Nephron progenitor cell (in vitro differentiated cells): Measurements from ENCODE around the gene PLK5.
A peak's percentile ranks its signal among the peaks of the same experiment; 100 is the strongest.

ENCODE experiments used
- DNase-seq: peaks from one replicate; pipeline ENCODE4 v3.0.0; 2021
- H3K27ac Mint-ChIP-seq: 2 replicates; pipeline ENCODE4 v1.8.0; 2021; ENCODE audit warnings: mild to moderate bottlenecking, moderate library complexity, mixed read lengths
- H3K27me3 Mint-ChIP-seq: 2 replicates; pipeline ENCODE4 v1.8.0; 2021; ENCODE audit warnings: mild to moderate bottlenecking, low read depth, mixed read lengths; ENCODE audit not compliant: poor library complexity
- H3K36me3 Mint-ChIP-seq: 2 replicates; pipeline ENCODE4 v1.8.0; 2021; ENCODE audit warnings: low read depth, mixed read lengths
- H3K4me1 Mint-ChIP-seq: 2 replicates; pipeline ENCODE4 v1.8.0; 2021; ENCODE audit warnings: mixed read lengths
- H3K4me3 Mint-ChIP-seq: 2 replicates; pipeline ENCODE4 v1.8.0; 2021; ENCODE audit warnings: mild to moderate bottlenecking, moderate library complexity, mixed read lengths
- H3K9me3 Mint-ChIP-seq: 2 replicates; pipeline ENCODE4 v1.8.0; 2021; ENCODE audit warnings: mild to moderate bottlenecking, moderate library complexity, mixed read lengths
- CTCF ChIP-seq: fragments of 200-600 bp; sonication (generic); IDR thresholded peaks from 2 replicates; pipeline ENCODE4 v1.5.0; 2021; ENCODE audit warnings: antibody characterized with exemption

Gene PLK5

GRCh38 chr19:1566392-1567115 lies 42.7 kb downstream of the PLK5 start:
- no peak for TF ChIP-seq CTCF
- Mint-ChIP-seq H3K27ac (no peak overlapping the region), H3K9me3 (peaks cover 4% of the 10 kb centered on the region)

GRCh38 chr19:1567116-1567847 lies 43.4 kb downstream of the PLK5 start:
- Mint-ChIP-seq H3K27me3 (peaks cover 21% of the 10 kb centered on the region), H3K9me3 (peaks cover 4% of the 10 kb centered on the region), H3K36me3 (peaks cover 30% of the 10 kb centered on the region), H3K27ac (peak overlapping the region; percentile 69), H3K4me3 (peak overlapping the region; percentile 75), H3K4me1 (peaks cover 23% of the 10 kb centered on the region)
- peak; percentile 45 for DNase-seq
- TF ChIP-seq CTCF, result no peak

More at GRCh38 chr19:1566392-1567115, 42.7 kb downstream of the PLK5 start:
- Mint-ChIP-seq H3K4me3 (peak overlapping the region; percentile 72), H3K4me1 (peaks cover 23% of the 10 kb centered on the region), H3K27me3 (peaks cover 20% of the 10 kb centered on the region), H3K36me3 (peaks cover 31% of the 10 kb centered on the region)
- DNase-seq, result peak; percentile 72

GRCh38 chr19:1567848-1568227 lies 44.0 kb downstream of the PLK5 start:
- DNase-seq, result no peak
- peaks cover 4% of the 10 kb centered on the region for H3K9me3 Mint-ChIP-seq
- no peak overlapping the region for H3K27ac Mint-ChIP-seq
- peaks cover 21% of the 10 kb centered on the region for H3K27me3 Mint-ChIP-seq
- peaks cover 25% of the 10 kb centered on the region for H3K36me3 Mint-ChIP-seq
- peaks cover 23% of the 10 kb centered on the region for H3K4me1 Mint-ChIP-seq
- TF ChIP-seq CTCF, result no peak
- no peak overlapping the region for H3K4me3 Mint-ChIP-seq

GRCh38 chr19:1568320-1569019 lies 44.6 kb downstream of the PLK5 start, which contains the start of gene MEX3D:
TSS of gene MEX3D (minus strand) at chr19:1568325. CDS start at chr19:1568058, 267 bp downstream.
- H3K27me3 Mint-ChIP-seq, result peaks cover 21% of the 10 kb centered on the region
- DNase-seq, result peak; percentile 87
- H3K27ac Mint-ChIP-seq, result peak within 1 kb of the TSS; percentile 69
- peaks cover 4% of the 10 kb centered on the region for H3K9me3 Mint-ChIP-seq
- H3K4me1 Mint-ChIP-seq, result peaks cover 25% of the 10 kb centered on the region
- peaks cover 18% of the 10 kb centered on the region for H3K36me3 Mint-ChIP-seq
- no peak for TF ChIP-seq CTCF
- H3K4me3 Mint-ChIP-seq, result peak within 1 kb of the TSS; percentile 75

- no peak overlapping the region for H3K27ac Mint-ChIP-seq
- peak overlapping the region; percentile 72 for H3K4me3 Mint-ChIP-seq
- no peak for DNase-seq
- TF ChIP-seq CTCF, result no peak
- peaks cover 20% of the 10 kb centered on the region for H3K4me1 Mint-ChIP-seq
- H3K9me3 Mint-ChIP-seq, result peaks cover 4% of the 10 kb centered on the region
- H3K36me3 Mint-ChIP-seq, result peaks cover 5% of the 10 kb centered on the region
- peaks cover 21% of the 10 kb centered on the region for H3K27me3 Mint-ChIP-seq
These were observed 46.1 kb downstream of the PLK5 start for GRCh38 chr19:1569997-1570396.
